Measurements from ENCODE around the gene TSPAN14. TPM values are rescaled to one million over a fixed set of nuclear protein-coding genes. Genes with fewer than 3 reads are reported as not detected.

The TSPAN14 gene
- total RNA-seq, 1 donor from 2014 or later, result 161 TPM

- Histone ChIP-seq H3K27me3 (no peaks in the 10 kb centered on the region), H3K4me3 (no peak overlapping the region), H3K27ac (no peak overlapping the region), H3K9me3 (peaks cover 0 to 5% of the 10 kb centered on the region in 2 donors), H3K36me3 (peaks cover 3 to 28% of the 10 kb centered on the region in 2 donors), H3K4me1 (peaks cover 3 to 17% of the 10 kb centered on the region in 2 donors)
- intact Hi-C loops (cut with DNase I), result no loop called here
- TF ChIP-seq CTCF (IDR thresholded peaks at IDR 0.05), result no peak
- DNase-seq (ENCODE audit: low spot score in 2 of 2), result no peak
Observed at GRCh38 chr10:80491251-80492102, 37.4 kb downstream of the TSPAN14 start.

- Histone ChIP-seq H3K36me3 (peaks cover 3 to 28% of the 10 kb centered on the region in 2 donors), H3K4me3 (no peak overlapping the region), H3K27me3 (no peaks in the 10 kb centered on the region), H3K27ac (no peak overlapping the region), H3K9me3 (peaks cover 0 to 9% of the 10 kb centered on the region in 2 donors), H3K4me1 (peaks cover 3 to 23% of the 10 kb centered on the region in 2 donors)
- DNase-seq (ENCODE audit: low spot score in 2 of 2), result peak in 1 of 2 donors; percentile 7
- intact Hi-C loops (cut with DNase I), result no loop called here
- TF ChIP-seq CTCF (IDR thresholded peaks at IDR 0.05), result no peak
Observed at GRCh38 chr10:80492848-80493521, 38.9 kb downstream of the TSPAN14 start.

- H3K27ac ChIP-seq, result no peak overlapping the region
- intact Hi-C loops (cut with DNase I), result no loop called here
- H3K27me3 ChIP-seq, result no peaks in the 10 kb centered on the region
- TF ChIP-seq CTCF (IDR thresholded peaks at IDR 0.05), result no peak
- no peak overlapping the region for H3K4me3 ChIP-seq
- H3K9me3 ChIP-seq, result peaks cover 0 to 9% of the 10 kb centered on the region in 2 donors
- peaks cover 7 to 30% of the 10 kb centered on the region in 2 donors for H3K4me1 ChIP-seq
- DNase-seq (ENCODE audit: low spot score in 2 of 2), result peak in 1 of 2 donors; percentile 56
- peaks cover 3 to 28% of the 10 kb centered on the region in 2 donors for H3K36me3 ChIP-seq
Observed at GRCh38 chr10:80493522-80494051, 39.5 kb downstream of the TSPAN14 start.

GRCh38 chr10:80496555-80497172, 42.6 kb downstream of the TSPAN14 start:
- Histone ChIP-seq H3K4me1 (peaks cover 11 to 47% of the 10 kb centered on the region in 2 donors), H3K9me3 (peaks cover 0 to 9% of the 10 kb centered on the region in 2 donors), H3K36me3 (peaks cover 0 to 3% of the 10 kb centered on the region in 2 donors), H3K27me3 (no peaks in the 10 kb centered on the region), H3K27ac (no peak overlapping the region), H3K4me3 (no peak overlapping the region)
- no peak for TF ChIP-seq CTCF (IDR thresholded peaks at IDR 0.05)
- intact Hi-C loops (cut with DNase I), result no loop called here
- no peak for DNase-seq (ENCODE audit: low spot score in 2 of 2)

Measured in ascending aorta (tissue), 2 donors.